ENCODE measurements around the gene TRMT2A.

DNA sequence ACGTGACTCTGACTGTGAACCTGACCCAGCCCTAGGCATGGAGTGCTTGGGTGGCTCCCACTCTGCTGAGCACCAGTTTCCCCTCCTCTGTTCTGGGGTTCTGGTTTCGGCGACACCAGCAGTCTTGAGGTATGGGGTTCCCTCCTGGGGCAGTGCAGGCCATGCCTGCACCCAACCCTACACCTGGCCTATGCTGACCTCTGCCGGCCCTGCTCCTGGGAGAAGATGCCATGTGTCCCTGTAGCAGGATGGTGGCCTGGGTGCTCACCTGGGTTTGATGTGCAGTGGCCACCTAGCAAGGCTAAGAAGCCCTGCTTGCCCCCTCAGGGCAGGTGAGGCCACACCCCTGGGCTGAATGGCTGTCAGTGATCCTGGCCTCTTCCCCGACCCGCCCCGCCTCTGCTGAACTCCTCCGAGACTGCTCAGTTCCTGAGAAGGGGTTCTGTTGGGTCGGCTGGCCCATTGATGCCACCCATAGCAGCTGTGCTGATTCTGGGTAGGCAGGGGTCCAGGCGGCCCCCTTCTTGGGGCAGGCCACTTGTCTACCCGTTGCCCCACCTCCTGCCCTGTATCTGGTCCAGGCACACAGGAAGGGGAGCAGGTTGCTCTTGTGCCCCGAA, 17.0 kb upstream of the TRMT2A start:
- TF ChIP-seq RFX5 (IDR thresholded peaks at IDR 0.05; ENCODE audit: borderline replicate concordance, low read depth, low read length): no peak
- TF ChIP-seq YY1 (IDR thresholded peaks at IDR 0.05; ENCODE audit: low read depth, low read length): no peak
- TF ChIP-seq EZH2 (IDR thresholded peaks at IDR 0.05; ENCODE audit: low read depth, low read length, severe bottlenecking): no peak
- TF ChIP-seq POLR2A (IDR thresholded peaks at IDR 0.05; ENCODE audit: control extremely low read depth in 1 of 2, low read depth in 2 of 2, low read length in 2 of 2): no peak
- TF ChIP-seq JUND (IDR thresholded peaks at IDR 0.05; ENCODE audit: low read length): no peak
- no peak for TF ChIP-seq POLR2AphosphoS5 (IDR thresholded peaks at IDR 0.05; ENCODE audit: low read depth, low read length)
- no peak for TF ChIP-seq FOSL1 (IDR thresholded peaks at IDR 0.05; ENCODE audit: insufficient read depth, low read depth, low read length)
- TF ChIP-seq HDAC6 (IDR thresholded peaks at IDR 0.05; ENCODE audit: low read depth, low read length): no peak
- TF ChIP-seq, protein P1, sequence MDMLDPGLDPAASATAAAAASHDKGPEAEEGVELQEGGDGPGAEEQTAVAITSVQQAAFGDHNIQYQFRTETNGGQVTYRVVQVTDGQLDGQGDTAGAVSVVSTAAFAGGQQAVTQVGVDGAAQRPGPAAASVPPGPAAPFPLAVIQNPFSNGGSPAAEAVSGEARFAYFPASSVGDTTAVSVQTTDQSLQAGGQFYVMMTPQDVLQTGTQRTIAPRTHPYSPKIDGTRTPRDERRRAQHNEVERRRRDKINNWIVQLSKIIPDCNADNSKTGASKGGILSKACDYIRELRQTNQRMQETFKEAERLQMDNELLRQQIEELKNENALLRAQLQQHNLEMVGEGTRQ (IDR thresholded peaks at IDR 0.05; ENCODE audit: low read length): no peak
- TF ChIP-seq CTBP2 (IDR thresholded peaks at IDR 0.05; ENCODE audit: borderline replicate concordance, insufficient read depth, insufficient read length, low read length): no peak
- 0 out of 4 replicates have a peak, but pooled peaks of 1 of the 3 experiments have one; percentile 0 for TF ChIP-seq CTCF (IDR thresholded peaks at IDR 0.05; ENCODE audit: control extremely low read depth in 1 of 3, insufficient read depth in 1 of 3, low read depth in 1 of 3, low read length in 3 of 3)
- no peak for TF ChIP-seq E2F6 (IDR thresholded peaks at IDR 0.05)
